Esophagus muscularis mucosa (tissue), 4 donors: ENCODE results near the gene SYNGR1. TPM values are rescaled to one million over a fixed set of nuclear protein-coding genes. Genes with fewer than 3 reads are reported as not detected.
"Not testable (repeated sequence)": the region's sequence is repeated elsewhere in the genome, so short reads cannot be mapped to it uniquely, and the experiment has no call there.

Experiments used
- DNase-seq: peaks from one replicate; pipeline ENCODE4 v3.0.0-alpha.2; 2017; ENCODE audit errors: extremely low spot score
- H3K27ac ChIP-seq, 4 donors: fragments of 200-600 bp; sonication (generic); replicated peaks in 1 of 4; 1 replicate in 3 of 4; 2 replicates in 1 of 4; pipeline ENCODE4 v1.5.1; 2016 to 2019; ENCODE audit warnings: mild to moderate bottlenecking in 1 of 4
- H3K27me3 ChIP-seq, 4 donors: fragments of 200-600 bp; sonication (generic); one replicate each; pipeline versions ENCODE4 v1.5.1 to v1.6.0; 2016 to 2019
- H3K36me3 ChIP-seq, 4 donors: fragments of 200-600 bp; sonication (generic); one replicate each; pipeline ENCODE4 v1.5.1; 2016 to 2019
- H3K4me1 ChIP-seq, 4 donors: fragments of 200-600 bp; sonication (generic); one replicate each; pipeline ENCODE4 v1.5.1; 2016 to 2019
- H3K4me3 ChIP-seq, 4 donors: fragments of 200-600 bp; sonication (generic); 1 replicate in 2 of 4; 2 replicates in 2 of 4; pipeline ENCODE4 v1.5.1; 2016 to 2019; ENCODE audit warnings: mild to moderate bottlenecking in 4 of 4, moderate library complexity in 1 of 4
- H3K9me3 ChIP-seq, 4 donors: fragments of 200-600 bp; sonication (generic); 1 replicate in 3 of 4; 2 replicates in 1 of 4; pipeline ENCODE4 v1.5.1; 2016 to 2019
- EP300 ChIP-seq: sonication (generic); formaldehyde crosslinking; IDR thresholded peaks from one replicate; pipeline ENCODE4 v1.6.1; 2017; ENCODE audit warnings: antibody characterized with exemption
- POLR2A ChIP-seq: fragments of 450-650 bp; IDR thresholded peaks from one replicate; pipeline ENCODE4 v1.6.1; 2017; ENCODE audit warnings: antibody characterized with exemption, moderate library complexity, mild to moderate bottlenecking, low read depth
- POLR2AphosphoS5 ChIP-seq, 2 donors: sonication (generic); formaldehyde crosslinking; IDR thresholded peaks; one replicate each; pipeline ENCODE4 v1.6.1; 2017; ENCODE audit warnings: antibody characterized with exemption in 2 of 2
- WGBS: methylation state at CpG from one replicate; pipeline ENCODE4 v1.1.5; 2018; 5-methylcytosine and 5-hydroxymethylcytosine counted together
- intact Hi-C: fragments of 100-400 bp; cut with DNase I; formaldehyde crosslinking; loops from one replicate; pipeline ENCODE4 v1.15.1; 2023
- total RNA-seq, 4 donors: library from RNA; depleted of rRNA; stranded (reverse); fragments of >200 nt; gene quantifications; one replicate each; pipeline versions ENCODE4 v1.1.0 to v1.2.1, GENCODE V29; 2016
- TF ChIP-seq, protein P1 (sequence below), 3 experiments: fragments of 200-600 bp in 2 of 3; fragments of 450-650 bp in 1 of 3; sonication (generic) in 2 of 3; IDR thresholded peaks; one replicate each; pipeline ENCODE4 v1.5.1; 2017 to 2019; ENCODE audit warnings: antibody characterized with exemption in 3 of 3, mild to moderate bottlenecking in 2 of 3, moderate library complexity in 1 of 3

SYNGR1 gene
- total RNA-seq, 4 donors from 2014 or later: 14.4 to 29.4 (median 24.0) TPM

DNA sequence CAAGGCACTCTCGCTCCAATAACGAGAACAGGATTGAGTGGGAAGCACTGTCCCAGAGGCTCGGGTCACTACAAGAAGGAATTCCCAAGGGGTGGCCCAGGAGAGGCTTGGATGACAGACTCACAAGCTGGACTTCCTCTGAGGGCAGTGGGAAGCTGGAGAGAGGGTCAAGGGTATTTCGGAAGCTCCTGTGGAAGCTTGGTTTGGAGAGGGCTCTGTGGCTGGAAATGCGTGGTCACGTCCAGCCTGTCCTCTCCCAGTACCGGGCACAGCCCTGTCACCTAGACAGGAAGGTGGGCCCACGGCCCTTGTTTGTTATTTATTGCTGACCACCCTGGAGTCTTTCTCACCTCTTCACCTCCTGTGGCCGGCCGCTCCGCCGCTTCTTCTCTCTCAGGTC, 5.3 kb downstream of the SYNGR1 start:
- Histone ChIP-seq H3K27ac (no peak overlapping the region), H3K4me3 (no peak overlapping the region), H3K27me3 (no peaks in the 10 kb centered on the region), H3K4me1 (peaks cover 11 to 20% (median 17%) of the 10 kb centered on the region in 4 donors), H3K9me3 (no peaks in the 10 kb centered on the region), H3K36me3 (peaks cover 0 to 8% (median 6%) of the 10 kb centered on the region in 4 donors)
- DNase-seq: no peak
- 87% methylated on average over 10 of the region's 12 CpGs for WGBS
- intact Hi-C loops: no loop called here
- TF ChIP-seq EP300 (no peak), POLR2A (no peak), POLR2AphosphoS5 (IDR thresholded peaks at IDR 0.05) (no peak)
- TF ChIP-seq, protein P1, sequence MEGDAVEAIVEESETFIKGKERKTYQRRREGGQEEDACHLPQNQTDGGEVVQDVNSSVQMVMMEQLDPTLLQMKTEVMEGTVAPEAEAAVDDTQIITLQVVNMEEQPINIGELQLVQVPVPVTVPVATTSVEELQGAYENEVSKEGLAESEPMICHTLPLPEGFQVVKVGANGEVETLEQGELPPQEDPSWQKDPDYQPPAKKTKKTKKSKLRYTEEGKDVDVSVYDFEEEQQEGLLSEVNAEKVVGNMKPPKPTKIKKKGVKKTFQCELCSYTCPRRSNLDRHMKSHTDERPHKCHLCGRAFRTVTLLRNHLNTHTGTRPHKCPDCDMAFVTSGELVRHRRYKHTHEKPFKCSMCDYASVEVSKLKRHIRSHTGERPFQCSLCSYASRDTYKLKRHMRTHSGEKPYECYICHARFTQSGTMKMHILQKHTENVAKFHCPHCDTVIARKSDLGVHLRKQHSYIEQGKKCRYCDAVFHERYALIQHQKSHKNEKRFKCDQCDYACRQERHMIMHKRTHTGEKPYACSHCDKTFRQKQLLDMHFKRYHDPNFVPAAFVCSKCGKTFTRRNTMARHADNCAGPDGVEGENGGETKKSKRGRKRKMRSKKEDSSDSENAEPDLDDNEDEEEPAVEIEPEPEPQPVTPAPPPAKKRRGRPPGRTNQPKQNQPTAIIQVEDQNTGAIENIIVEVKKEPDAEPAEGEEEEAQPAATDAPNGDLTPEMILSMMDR (IDR thresholded peaks at IDR 0.05): no peak

DNA sequence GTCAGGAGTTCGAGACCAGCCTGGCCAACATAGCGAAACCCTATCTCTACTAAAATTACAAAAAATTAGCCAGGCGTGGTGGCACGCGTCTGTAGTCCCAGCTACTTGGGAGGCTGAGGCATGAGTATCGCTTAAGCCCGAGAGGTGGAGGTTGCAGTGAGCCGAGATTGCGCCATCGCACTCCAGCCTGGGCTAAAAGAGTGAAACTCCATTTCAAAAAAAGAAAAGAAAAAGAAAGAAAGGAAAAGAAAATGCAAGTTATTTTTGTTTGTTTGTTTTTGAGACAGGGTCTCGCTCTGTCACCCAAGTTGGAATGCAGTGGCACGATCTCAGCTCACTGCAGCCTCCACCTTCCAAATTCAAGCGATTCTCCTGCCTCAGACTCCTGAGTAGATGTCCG, 6.0 kb downstream of the SYNGR1 start:
- H3K9me3 ChIP-seq, H3K27ac ChIP-seq, intact Hi-C loops, H3K36me3 ChIP-seq, DNase-seq, H3K27me3 ChIP-seq, H3K4me3 ChIP-seq: not testable (repeated sequence)
- peaks cover 6 to 16% (median 11%) of the 10 kb centered on the region in 4 donors for H3K4me1 ChIP-seq
- WGBS: 97% methylated on average over 13 of the region's 14 CpGs

DNA sequence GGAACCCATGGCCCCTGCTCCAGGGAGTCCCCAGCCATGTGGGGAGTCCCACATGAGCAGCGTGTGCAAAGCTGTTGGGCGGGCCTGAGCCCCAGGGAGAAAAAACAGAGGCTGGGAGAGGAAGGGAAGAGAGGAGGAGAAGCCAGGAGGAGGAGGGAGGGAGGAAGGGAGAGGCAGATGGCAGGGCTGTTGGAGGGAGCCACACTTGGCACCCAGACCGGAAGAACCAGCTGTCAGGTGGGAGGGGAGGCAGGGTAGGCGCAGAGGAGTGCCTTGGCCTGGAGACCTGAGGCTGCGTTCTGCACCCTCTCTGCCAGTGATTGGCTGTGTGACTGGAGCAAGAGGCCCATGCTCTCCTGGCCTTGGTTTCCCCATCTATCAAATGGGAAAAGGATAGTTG, 6.7 kb downstream of the SYNGR1 start:
- intact Hi-C loops: no loop called here
- no peak for TF ChIP-seq EP300
- TF ChIP-seq, protein P1 (IDR thresholded peaks at IDR 0.05): no peak
- TF ChIP-seq POLR2AphosphoS5 (IDR thresholded peaks at IDR 0.05): no peak
- TF ChIP-seq POLR2A: no peak
- Histone ChIP-seq H3K9me3 (no peaks in the 10 kb centered on the region), H3K27me3 (no peaks in the 10 kb centered on the region), H3K27ac (no peak overlapping the region), H3K4me1 (peaks cover 0 to 9% (median 4%) of the 10 kb centered on the region in 4 donors), H3K36me3 (peaks cover 0 to 8% (median 6%) of the 10 kb centered on the region in 4 donors), H3K4me3 (no peak overlapping the region)
- DNase-seq: no peak
- WGBS: 84% methylated on average over 5 of the region's 5 CpGs

DNA sequence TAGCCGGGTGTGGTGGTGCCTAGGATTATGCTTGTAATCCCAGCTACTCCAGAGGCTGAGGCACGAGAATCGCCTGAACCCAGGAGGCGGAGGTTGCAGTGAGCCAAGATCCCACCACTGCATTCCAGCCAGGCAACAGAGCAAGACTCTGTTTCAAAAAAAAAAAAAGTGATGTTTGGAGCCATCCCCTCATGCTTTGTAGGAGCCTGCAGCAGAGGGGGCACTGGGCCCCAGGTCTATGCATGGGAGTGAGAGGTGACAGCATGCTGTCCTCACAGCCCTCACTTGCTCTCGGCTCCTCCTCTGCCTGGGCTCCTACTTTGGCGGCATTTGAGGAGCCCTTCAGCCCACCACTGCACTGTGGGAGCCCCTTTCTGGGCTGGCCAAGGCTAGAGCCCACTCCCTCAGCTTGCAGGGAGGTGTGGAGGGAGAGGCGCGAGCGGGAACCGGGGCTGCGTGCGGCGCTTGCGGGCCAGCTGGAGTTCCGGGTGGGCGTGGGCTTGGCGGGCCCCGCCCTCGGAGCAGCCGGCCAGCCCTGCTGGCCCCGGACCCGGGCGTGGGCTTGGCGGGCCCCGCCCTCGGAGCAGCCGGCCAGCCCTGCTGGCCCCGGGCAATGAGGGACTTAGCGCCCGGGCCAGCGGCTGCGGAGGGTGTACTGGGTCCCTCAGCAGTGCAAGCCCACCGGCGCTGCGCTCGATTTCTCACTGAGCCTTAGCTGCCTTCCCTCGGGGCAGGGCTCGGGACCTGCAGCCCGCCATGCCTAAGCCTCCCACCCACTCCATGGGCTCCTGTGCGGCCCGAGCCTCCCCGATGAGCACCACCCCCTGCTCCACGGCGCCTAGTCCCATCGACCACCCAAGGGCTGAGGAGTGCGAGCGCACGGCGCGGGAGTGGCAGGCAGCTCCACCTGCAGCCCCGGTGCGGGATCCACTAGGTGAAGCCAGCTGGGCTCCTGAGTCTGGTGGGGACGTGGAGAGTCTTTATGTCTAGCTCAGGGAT, 7.6 kb downstream of the SYNGR1 start:
- H3K27me3 ChIP-seq, H3K9me3 ChIP-seq, H3K27ac ChIP-seq, DNase-seq, H3K4me1 ChIP-seq, H3K36me3 ChIP-seq, intact Hi-C loops, H3K4me3 ChIP-seq: not testable (repeated sequence)
- 96% methylated on average over 23 of the region's 53 CpGs for WGBS

DNA sequence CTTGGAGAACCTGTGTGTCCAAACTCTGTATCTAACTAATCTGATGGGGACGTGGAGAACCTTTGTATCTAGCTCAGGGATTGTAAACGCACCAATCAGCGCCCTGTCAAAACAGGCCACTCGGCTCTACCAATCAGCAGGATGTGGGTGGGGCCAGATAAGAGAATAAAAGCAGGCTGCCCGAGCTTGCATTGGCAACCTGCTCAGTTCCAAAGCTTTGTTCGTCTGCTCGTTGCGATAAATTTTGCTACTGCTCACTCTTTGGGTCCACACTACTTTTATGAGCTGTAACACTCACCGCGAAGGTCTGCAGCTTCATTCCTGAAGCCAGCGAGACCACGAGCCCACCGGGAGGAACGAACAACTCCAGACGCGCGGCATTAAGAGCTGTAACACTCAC, 8.4 kb downstream of the SYNGR1 start:
- H3K27me3 ChIP-seq, H3K36me3 ChIP-seq, H3K9me3 ChIP-seq, DNase-seq, H3K4me3 ChIP-seq, intact Hi-C loops, H3K27ac ChIP-seq: not testable (repeated sequence)
- 94% methylated on average over 12 of the region's 17 CpGs for WGBS
- H3K4me1 ChIP-seq: peaks cover 0 to 12% (median 5%) of the 10 kb centered on the region in 4 donors

DNA sequence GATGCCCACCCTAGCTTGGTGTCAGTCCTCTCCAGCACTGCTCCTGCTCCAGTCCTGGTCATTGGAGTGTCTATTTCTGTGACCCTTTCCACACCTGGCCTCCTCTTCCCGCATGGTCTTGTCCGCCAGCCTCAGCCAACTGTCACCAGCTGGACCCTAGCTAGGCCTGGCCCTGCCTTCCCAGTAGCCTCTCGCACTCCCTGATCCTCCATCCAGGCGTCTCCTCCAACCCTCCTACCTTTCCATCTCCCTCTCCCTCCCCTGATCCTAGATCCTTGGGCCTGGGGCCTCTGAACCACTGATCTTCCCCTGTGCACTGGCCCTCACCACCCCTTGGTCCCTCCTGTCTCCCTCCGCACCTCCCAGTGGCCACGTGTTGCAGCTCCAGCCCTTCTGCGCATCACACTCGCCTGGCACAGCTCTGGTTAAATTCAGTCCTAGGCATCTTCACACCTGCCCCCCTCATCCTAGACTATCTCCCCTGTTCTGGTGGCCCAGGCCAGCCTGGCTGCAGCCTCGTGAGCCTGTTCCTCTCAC, 9.9 kb downstream of the SYNGR1 start:
- intact Hi-C loops: no loop called here
- no peak for TF ChIP-seq EP300
- WGBS: 76% methylated on average over 9 of the region's 9 CpGs

More for the DNA sequence above, 9.9 kb downstream of the SYNGR1 start:
- no peak overlapping the region for H3K4me3 ChIP-seq
- peaks cover 5 to 27% (median 20%) of the 10 kb centered on the region in 4 donors for H3K4me1 ChIP-seq
- DNase-seq: no peak
- H3K27ac ChIP-seq: no peak overlapping the region
- peaks cover 0 to 8% (median 6%) of the 10 kb centered on the region in 4 donors for H3K36me3 ChIP-seq
- H3K9me3 ChIP-seq: no peaks in the 10 kb centered on the region
- no peaks in the 10 kb centered on the region for H3K27me3 ChIP-seq
